ENCODE data around the gene PPP1R9B.

PPP1R9B gene

DNA sequence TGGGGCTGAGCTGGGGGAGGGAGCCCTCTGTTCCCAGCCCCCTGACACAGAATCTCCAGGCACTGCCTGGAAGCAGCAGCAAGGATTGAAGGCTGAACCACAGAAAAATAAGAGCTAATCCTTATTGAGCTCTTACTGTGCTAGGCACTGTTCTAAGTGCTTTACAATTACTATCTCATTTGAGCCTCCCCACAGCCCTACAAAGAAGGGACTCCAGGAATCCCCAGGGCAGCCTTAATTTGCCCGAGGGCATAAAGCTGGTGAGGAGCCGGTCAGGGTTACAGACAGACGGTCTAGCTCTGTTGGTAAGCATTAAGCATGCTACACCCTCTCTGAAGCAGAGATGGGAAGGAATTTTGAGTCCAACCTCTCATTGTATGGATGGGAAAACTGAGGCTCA is 27.5 kb downstream of the PPP1R9B start:
- DNase-seq: no peak

GRCh38 chr17:50120475-50121253 is 29.8 kb downstream of the PPP1R9B start:
- no peak for DNase-seq

GRCh38 chr17:50118828-50119218 is 31.7 kb downstream of the PPP1R9B start:
- DNase-seq: no peak

DNA sequence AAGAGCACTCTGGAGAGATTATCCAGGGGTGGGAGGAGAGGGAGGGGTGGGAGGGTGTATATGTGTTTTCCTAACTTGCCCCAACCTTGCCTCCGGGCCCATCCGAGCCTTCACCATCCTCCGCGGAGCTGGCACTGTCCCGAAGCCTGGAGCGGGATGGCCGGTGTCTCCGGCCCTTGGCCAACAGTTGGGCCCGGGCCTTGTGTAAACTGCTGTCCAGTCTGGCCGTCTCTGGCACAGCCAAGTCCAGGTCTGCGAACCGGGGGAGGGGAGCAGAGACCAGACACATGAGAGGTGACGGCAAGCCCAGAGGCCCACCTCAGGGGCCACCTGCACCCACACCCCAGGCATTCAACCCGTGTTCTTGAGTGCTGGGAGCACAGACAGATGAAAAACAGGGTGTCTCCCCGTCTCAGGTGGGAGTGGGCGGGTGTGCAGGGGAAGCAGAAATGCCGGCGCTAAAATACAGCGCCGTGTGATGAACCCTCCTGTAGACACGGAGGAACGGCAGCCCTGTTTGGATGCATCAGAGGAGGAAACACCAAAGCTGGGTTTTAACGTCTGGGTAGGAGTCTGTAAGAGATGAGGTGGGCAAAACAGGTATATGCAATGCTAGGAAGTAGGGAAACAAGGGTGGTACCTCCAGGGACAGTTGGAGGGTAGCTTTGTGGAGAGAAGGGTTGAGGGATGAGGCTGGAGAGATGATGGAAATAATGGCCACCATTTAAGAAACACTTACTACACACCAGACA is 32.2 kb downstream of the PPP1R9B start:
- DNase-seq: no peak

GRCh38 chr17:50117202-50118051 is 33.0 kb downstream of the PPP1R9B start:
- DNase-seq: peak; percentile 52 to 59

- no peak for DNase-seq
Observed at GRCh38 chr17:50115756-50116155, 34.7 kb downstream of the PPP1R9B start.

DNA sequence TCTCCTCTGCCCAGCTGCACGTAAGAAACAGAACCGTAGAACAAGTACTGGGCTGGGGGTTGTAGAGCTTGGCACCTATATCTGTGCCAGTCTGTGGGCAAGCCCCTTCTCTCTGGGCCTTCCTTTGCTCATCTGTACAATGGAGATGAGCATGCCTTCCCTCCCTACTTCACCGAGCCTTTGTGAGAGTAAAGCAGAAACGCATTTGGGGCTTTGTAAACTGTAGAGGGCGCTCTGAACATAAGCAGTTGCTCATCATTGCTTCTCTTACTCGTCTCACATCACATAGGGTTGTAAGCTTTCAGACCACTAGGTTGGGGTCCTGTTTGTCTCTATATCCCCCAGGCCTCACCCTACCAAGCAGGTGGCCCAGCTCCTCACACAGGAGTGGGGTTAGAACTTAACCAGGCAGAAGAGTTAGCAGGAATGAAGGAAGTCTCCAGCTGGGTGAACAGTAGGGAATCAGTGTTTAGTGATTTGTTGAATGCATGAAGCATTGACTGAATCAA is 35.6 kb downstream of the PPP1R9B start:
- DNase-seq: no peak

GRCh38 chr17:50114401-50114800 is 36.1 kb downstream of the PPP1R9B start:
- DNase-seq: no peak

- DNase-seq: no peak
Observed at GRCh38 chr17:50113624-50114320, 36.7 kb downstream of the PPP1R9B start.

GRCh38 chr17:50112694-50113093 is 37.8 kb downstream of the PPP1R9B start:
- DNase-seq: no peak

DNA sequence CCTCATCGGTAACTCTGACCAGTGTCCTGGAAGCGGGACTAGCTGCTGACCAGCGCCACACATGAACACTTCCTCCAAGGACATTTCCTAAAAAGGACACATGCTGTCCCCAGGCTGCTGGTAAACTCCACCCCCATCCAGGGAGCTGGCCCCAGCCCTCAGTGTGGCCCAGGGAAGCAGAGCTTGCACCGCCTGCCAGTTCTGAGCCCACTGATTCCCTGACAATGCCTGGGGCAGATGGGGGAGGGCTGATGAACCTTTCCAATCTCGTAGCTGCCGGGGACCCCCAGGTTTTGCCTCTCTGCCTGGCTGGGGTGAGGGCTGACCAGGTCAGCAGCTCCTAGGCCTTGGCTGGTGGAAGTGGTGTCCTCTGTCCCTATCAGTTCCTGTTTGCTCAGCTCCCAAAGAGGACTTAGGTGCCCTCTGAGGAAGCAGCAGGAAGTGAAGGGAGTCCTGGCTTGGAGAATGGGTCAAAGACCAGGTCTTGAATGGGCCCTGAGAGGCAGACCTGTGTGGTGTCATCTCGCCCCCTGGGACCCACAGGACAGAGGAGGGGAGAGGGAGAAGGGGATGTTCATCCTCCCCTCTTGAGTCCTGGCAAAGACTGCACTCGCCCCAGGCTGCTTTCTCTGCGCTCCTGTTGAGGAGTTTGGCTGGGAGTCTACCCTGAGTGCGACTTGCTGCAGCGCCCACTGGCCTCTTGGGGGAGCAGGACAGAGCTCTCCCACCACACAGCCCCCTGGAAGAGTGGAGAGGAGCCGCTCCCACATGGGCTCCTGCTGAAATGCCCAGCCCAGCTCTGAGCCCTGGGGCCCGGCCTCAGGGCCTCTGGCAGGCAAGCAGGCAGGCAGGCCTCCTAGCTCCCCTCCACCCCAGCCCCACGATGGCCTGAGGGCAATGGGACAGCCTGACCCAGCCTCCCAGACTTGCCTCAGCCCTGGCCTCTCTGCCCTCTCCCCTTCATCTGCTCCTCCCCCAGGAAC is 38.5 kb downstream of the PPP1R9B start:
- no peak for DNase-seq

DNA sequence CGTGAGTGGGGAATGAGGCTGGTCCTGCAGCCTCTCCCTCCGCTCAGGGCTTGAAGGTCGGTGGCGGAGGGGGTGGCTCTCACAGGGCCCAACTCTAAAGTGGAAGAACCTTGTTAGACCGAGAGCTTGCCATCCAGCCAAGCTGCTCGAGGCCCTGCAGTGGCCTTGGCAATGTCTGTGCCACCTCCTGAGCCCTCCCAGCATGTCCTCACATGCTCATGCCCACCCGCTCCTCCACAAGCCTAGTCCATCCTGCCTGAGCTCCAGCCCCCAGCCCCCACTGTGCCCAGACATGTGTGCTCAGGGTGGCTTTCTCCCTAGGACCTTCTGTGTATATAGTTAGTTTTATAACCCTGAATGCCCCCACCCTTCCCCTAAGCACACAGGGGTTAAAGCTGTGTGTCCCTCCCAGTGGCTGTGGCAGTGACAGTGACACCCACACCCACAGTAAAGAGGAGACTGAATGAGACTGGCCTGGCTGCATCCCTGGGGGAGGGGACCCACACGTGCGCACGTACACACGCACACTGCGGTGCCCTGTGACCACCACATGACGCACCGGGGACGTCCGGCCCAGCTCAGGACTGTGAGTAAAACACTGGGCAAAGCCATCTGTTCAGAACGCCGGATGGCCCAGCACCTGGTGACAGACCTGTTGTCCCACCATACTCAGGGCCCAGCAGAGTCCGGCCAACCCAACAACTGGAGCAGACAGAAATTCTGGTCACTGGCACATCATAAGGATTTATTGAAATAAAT is 39.7 kb downstream of the PPP1R9B start:
- DNase-seq: no peak

DNA sequence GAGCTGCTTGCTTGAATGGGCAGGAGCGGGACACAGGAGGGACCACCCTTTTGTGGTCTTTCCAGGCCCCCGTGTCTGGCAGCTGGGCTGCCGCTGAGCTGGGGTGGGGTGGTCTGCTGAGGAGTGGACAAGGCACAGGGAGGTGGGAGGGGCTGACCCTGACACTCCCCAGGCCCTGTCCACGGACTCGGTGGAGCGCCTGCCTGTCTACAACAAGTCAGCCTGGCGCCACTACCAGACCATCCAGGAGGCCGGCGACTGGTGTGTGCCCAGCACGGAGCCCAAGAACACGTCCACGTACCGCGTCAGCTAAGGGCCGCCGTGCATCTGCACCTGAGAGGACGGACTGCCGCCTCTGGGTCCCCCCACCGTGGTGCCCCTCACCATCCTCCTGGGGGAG is 40.7 kb downstream of the PPP1R9B start:
- no peak for DNase-seq

DNA sequence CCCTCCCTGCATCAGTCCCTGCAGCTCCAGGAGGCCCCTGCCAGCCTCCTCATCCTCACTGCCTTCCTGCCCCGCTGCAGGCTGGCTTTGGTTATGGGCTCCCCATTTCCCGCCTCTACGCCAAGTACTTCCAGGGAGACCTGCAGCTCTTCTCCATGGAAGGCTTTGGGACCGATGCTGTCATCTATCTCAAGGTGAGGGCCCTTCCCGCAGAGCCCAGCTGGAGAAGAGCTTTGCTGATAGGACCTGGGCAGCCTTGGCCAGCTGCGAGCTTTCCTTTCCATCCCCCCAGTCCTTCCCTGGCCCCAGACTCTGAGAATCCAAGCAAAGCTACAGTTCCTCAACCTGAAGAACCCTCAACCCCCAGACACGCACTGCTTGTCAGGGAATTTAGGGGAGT is 41.3 kb downstream of the PPP1R9B start:
- no peak for DNase-seq

GRCh38 chr17:50108556-50108955 is 41.9 kb downstream of the PPP1R9B start:
- DNase-seq: no peak

GRCh38 chr17:50107790-50108414 is 42.6 kb downstream of the PPP1R9B start:
- no peak for DNase-seq

GRCh38 chr17:50106393-50107131 is 43.9 kb downstream of the PPP1R9B start:
- no peak for DNase-seq

GRCh38 chr17:50105811-50106210 is 44.7 kb downstream of the PPP1R9B start:
- no peak for DNase-seq

DNA sequence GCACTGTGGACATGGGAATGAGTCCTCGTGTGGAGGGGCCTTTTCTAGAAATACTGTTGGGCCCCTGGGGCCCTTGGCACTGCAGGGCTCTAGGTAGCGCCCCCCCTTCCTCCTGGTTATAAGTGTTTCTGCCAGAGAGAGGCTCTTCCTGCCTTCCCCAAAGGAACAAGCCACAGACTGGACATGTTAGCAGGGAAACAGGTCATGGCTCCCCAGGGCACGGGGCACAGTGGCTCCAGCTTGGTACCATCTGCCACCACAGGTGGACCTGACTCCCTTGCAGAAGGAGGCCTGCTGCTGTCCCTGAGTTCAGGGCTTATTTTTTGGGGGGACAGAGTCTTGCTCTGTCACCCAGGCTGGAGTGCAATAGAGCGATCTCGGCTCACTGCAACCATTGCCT is 46.5 kb downstream of the PPP1R9B start:
- no peak for DNase-seq

Data from stimulated activated CD4-positive, alpha-beta T cell treated with anti-CD3 and anti-CD28 coated beads, Interleukin-2, amount 100 ng/mL, for 48 hours (primary cell).